Measurements from ENCODE around the gene MTRF1.

The MTRF1 gene

DNA sequence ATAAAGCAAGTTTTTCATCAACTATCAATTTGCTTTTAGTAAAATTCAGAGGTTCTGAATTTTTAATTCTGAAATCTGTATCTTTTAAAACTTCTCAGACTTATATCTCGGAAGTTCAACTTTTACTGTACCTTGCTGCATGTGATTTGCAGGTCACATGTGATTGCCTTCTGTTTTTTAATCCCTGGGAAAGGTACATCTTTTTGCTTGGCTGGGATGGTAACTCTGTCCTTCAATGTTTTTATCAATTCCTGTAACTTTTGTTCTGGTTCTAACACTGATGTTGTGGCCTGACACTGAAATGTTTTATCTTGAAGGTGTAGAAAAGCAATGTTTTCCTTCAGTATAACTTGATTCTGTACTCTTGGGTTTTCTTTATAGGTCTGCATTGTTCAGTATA, 31.5 kb upstream of the MTRF1 start:
- Histone ChIP-seq H3K4me2 (ENCODE audit: low read length) (no peak overlapping the region), H3K9me3 (ENCODE audit: low read length) (0 out of 2 replicates have a peak, but pooled peaks cover 3% of the 10 kb centered on the region), H3K9me2 (ENCODE audit: low read depth, low read length) (no peaks in the 10 kb centered on the region), H3K9ac (ENCODE audit: low read length) (no peak overlapping the region), H3K4me3 (ENCODE audit: low read depth, low read length, poor library complexity, severe bottlenecking) (no peak overlapping the region), H3K27ac (ENCODE audit: low read depth, low read length, poor library complexity, severe bottlenecking) (no peak overlapping the region), H2AFZ (ENCODE audit: low read length) (no peak overlapping the region), H3K36me3 (ENCODE audit: insufficient read depth, low read length) (no peaks in the 10 kb centered on the region), H3K27me3 (ENCODE audit: insufficient read depth, low read length) (no peaks in the 10 kb centered on the region), H3F3A (ENCODE audit: insufficient read depth, low read length) (no peaks in the 10 kb centered on the region), H3K79me2 (ENCODE audit: insufficient read depth, low read length) (no peaks in the 10 kb centered on the region), H3K4me1 (ENCODE audit: insufficient read depth, low read length, severe bottlenecking) (no peaks in the 10 kb centered on the region), H4K20me1 (ENCODE audit: insufficient read depth, low read length) (no peaks in the 10 kb centered on the region)
- no peak for TF ChIP-seq EZH2 (IDR thresholded peaks at IDR 0.05; ENCODE audit: borderline replicate concordance, low read length)
- TF ChIP-seq, protein P1, sequence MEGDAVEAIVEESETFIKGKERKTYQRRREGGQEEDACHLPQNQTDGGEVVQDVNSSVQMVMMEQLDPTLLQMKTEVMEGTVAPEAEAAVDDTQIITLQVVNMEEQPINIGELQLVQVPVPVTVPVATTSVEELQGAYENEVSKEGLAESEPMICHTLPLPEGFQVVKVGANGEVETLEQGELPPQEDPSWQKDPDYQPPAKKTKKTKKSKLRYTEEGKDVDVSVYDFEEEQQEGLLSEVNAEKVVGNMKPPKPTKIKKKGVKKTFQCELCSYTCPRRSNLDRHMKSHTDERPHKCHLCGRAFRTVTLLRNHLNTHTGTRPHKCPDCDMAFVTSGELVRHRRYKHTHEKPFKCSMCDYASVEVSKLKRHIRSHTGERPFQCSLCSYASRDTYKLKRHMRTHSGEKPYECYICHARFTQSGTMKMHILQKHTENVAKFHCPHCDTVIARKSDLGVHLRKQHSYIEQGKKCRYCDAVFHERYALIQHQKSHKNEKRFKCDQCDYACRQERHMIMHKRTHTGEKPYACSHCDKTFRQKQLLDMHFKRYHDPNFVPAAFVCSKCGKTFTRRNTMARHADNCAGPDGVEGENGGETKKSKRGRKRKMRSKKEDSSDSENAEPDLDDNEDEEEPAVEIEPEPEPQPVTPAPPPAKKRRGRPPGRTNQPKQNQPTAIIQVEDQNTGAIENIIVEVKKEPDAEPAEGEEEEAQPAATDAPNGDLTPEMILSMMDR (IDR thresholded peaks at IDR 0.05; ENCODE audit: low read length) = no peak

DNA sequence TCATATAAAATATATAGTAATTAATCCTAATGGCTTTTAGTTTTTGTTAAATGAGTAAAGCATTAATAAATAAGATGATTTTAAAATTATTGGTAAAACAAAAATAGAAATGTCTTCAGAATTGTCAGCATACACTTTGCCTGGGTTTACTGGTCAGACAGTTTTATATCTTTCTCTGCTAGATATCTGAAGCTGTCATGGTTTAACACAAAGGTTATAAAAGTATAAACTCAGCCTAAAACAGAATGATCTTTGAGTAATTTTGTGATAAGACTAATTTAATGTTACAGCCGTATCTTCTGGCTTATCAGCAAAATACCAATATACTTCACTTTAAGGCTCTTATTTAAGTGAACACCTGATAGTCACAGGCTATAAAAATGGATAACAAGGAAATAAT, 29.9 kb upstream of the MTRF1 start:
- Histone ChIP-seq H4K20me1 (ENCODE audit: insufficient read depth, low read length) (no peaks in the 10 kb centered on the region), H2AFZ (ENCODE audit: low read length) (no peak overlapping the region), H3F3A (ENCODE audit: insufficient read depth, low read length) (no peaks in the 10 kb centered on the region), H3K79me2 (ENCODE audit: insufficient read depth, low read length) (no peaks in the 10 kb centered on the region), H3K9ac (ENCODE audit: low read length) (no peak overlapping the region), H3K27ac (ENCODE audit: low read depth, low read length, poor library complexity, severe bottlenecking) (no peak overlapping the region), H3K9me3 (ENCODE audit: low read length) (0 out of 2 replicates have a peak, but pooled peaks cover 3% of the 10 kb centered on the region), H3K9me2 (ENCODE audit: low read depth, low read length) (no peaks in the 10 kb centered on the region), H3K4me3 (ENCODE audit: low read depth, low read length, poor library complexity, severe bottlenecking) (no peak overlapping the region), H3K4me1 (ENCODE audit: insufficient read depth, low read length, severe bottlenecking) (no peaks in the 10 kb centered on the region), H3K36me3 (ENCODE audit: insufficient read depth, low read length) (no peaks in the 10 kb centered on the region), H3K4me2 (ENCODE audit: low read length) (no peak overlapping the region), H3K27me3 (ENCODE audit: insufficient read depth, low read length) (no peaks in the 10 kb centered on the region)
- no peak for TF ChIP-seq EZH2 (IDR thresholded peaks at IDR 0.05; ENCODE audit: borderline replicate concordance, low read length)
- TF ChIP-seq, protein P1 (IDR thresholded peaks at IDR 0.05; ENCODE audit: low read length) = no peak

DNA sequence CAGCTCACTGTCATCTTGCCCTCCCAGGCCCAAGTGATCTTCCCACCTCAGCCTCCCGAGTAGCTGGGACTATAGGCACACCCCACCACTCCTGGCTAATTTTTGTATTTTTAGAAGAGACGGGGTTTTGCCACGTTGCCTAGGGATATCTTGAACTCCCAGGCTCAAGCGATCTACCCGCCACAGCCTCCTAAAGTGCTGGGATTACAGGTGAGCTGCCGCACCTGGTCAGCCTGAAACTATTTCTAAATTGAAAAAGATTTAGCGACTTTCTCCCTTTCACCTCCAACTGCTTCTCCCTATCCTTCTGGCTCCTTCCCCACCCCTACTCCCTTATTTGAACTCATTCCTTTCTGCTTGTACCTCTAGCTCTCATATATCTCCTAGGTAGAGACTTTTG, 27.9 kb upstream of the MTRF1 start:
- no peak overlapping the region for H3K4me2 ChIP-seq (ENCODE audit: low read length)
- no peaks in the 10 kb centered on the region for H4K20me1 ChIP-seq (ENCODE audit: insufficient read depth, low read length)
- no peaks in the 10 kb centered on the region for H3K4me1 ChIP-seq (ENCODE audit: insufficient read depth, low read length, severe bottlenecking)
- H3F3A ChIP-seq (ENCODE audit: insufficient read depth, low read length) = no peaks in the 10 kb centered on the region
- H3K4me3 ChIP-seq (ENCODE audit: low read depth, low read length, poor library complexity, severe bottlenecking) = no peak overlapping the region
- H2AFZ ChIP-seq (ENCODE audit: low read length) = no peak overlapping the region
- no peaks in the 10 kb centered on the region for H3K27me3 ChIP-seq (ENCODE audit: insufficient read depth, low read length)
- H3K9me3 ChIP-seq (ENCODE audit: low read length) = 0 out of 2 replicates have a peak, but pooled peaks cover 3% of the 10 kb centered on the region
- H3K9me2 ChIP-seq (ENCODE audit: low read depth, low read length) = no peaks in the 10 kb centered on the region
- H3K79me2 ChIP-seq (ENCODE audit: insufficient read depth, low read length) = no peaks in the 10 kb centered on the region
- H3K36me3 ChIP-seq (ENCODE audit: insufficient read depth, low read length) = no peaks in the 10 kb centered on the region
- no peak for TF ChIP-seq EZH2 (IDR thresholded peaks at IDR 0.05; ENCODE audit: borderline replicate concordance, low read length)
- TF ChIP-seq, protein P1 (IDR thresholded peaks at IDR 0.05; ENCODE audit: low read length) = no peak
- no peak overlapping the region for H3K27ac ChIP-seq (ENCODE audit: low read depth, low read length, poor library complexity, severe bottlenecking)
- no peak overlapping the region for H3K9ac ChIP-seq (ENCODE audit: low read length)

All from OCI-LY1 (cell line).